Activated T-cell treated with anti-CD3 and anti-CD28 coated beads, Interleukin-2, amount 50 U/mL, for 72 hours (primary cell): Measurements from ENCODE around the gene MPPE1. TPM values are rescaled to one million over a fixed set of nuclear protein-coding genes. Genes with fewer than 3 reads are reported as not detected.
"Not testable (repeated sequence)": the region's sequence is repeated elsewhere in the genome, so short reads cannot be mapped to it uniquely, and the experiment has no call there.

Experiments used
- ATAC-seq, 2 donors: fragments of 150-1000 bp; cut with Tn5 transposase; replicated peaks in 1 of 2; 2 replicates each; pipeline ENCODE4 v1.10.0; 2021; ENCODE audit warnings: moderate library complexity in 2 of 2, mild to moderate bottlenecking in 1 of 2
- DNase-seq, 2 donors: peaks; one replicate each; pipeline ENCODE4 v3.0.0; 2021 to 2022; ENCODE audit warnings: mixed read lengths in 1 of 2
- H3K27ac Mint-ChIP-seq: one replicate; pipeline ENCODE4 v1.8.0; 2022; ENCODE audit warnings: mild to moderate bottlenecking, moderate library complexity, mixed read lengths
- H3K27me3 Mint-ChIP-seq: one replicate; pipeline ENCODE4 v1.8.0; 2022; ENCODE audit warnings: low read depth, mixed read lengths
- H3K36me3 Mint-ChIP-seq, 2 donors: one replicate each; pipeline ENCODE4 v1.8.0; 2022; ENCODE audit warnings: mixed read lengths in 2 of 2, mild to moderate bottlenecking in 1 of 2; ENCODE audit not compliant: insufficient read depth in 2 of 2
- H3K4me1 Mint-ChIP-seq: one replicate; pipeline ENCODE4 v1.8.0; 2022; ENCODE audit warnings: low read depth, mixed read lengths
- H3K4me3 Mint-ChIP-seq, 2 donors: one replicate each; pipeline ENCODE4 v1.8.0; 2022; ENCODE audit warnings: mild to moderate bottlenecking in 2 of 2, mixed read lengths in 2 of 2, moderate library complexity in 2 of 2
- H3K9me3 Mint-ChIP-seq, 2 donors: one replicate each; pipeline ENCODE4 v1.8.0; 2022; ENCODE audit warnings: mixed read lengths in 2 of 2
- total RNA-seq, 2 donors: library from RNA; stranded (reverse); gene quantifications; one replicate each; pipeline ENCODE4 v1.2.3, GENCODE V29; 2022

Gene MPPE1
- total RNA-seq, 2 donors from 2014 or later, result 43.5 to 61.2 TPM

DNA sequence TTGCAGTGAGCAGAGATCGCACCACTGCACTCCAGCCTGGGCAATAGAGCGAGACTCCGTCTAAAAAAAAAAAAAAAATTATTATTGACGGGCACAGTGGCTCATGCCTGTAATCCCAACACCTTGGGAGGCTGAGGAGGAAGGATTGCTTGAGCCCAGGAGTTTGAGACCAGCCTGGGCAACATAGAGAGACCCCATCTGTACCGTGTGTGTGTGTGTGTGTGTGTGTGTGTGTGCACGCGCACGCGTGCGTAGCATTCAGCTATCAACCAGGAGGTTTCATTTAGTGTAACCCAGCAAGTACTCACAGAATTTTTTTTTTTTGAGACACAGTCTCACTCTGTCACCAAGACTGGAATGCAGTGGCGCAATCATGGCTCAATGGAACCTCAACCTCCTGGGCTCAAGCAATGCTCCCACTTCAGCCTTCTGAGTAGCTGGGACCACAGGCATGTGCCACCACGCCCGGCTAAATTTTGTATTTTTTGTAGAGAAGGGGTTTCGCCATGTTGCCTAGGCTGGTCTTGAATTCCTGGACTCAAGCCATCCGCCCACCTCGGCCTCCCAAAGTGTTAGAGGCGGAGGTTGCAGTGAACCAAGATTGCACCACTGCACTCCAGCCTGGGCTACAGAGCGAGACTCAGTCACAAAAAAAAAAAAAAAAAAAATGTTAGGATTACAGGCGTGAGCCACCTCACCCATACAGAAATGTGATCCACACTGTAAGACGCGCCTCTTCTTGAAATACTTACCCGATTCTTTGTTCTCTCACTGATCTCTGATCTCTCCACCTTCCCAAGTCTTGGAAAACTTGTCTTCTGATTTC lies 37.9 kb upstream of the MPPE1 start:
- Mint-ChIP-seq H3K4me3 (peak overlapping the region; percentile 64 to 80), H3K4me1 (peaks cover 24% of the 10 kb centered on the region)
- not testable (repeated sequence) for H3K27me3 Mint-ChIP-seq, ATAC-seq, DNase-seq, H3K27ac Mint-ChIP-seq, H3K36me3 Mint-ChIP-seq, H3K9me3 Mint-ChIP-seq

DNA sequence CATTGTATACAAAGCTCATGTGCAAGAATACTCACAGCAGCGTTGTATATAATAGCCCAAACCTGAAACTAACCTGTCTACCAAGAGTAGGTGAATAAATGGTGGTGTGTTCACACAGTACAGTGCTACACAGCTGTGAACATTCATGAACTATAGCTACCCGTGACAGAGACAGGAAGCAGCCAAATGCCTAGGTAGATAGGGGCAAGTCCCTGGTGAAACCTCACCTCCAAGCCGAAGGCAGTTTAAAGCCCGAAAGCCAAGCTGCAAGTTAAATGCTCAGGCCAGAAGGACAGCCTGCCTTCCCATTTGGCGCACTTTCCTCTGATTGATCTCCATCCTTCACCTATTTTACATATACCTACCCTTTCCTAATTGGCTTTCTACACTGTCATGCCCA lies 36.7 kb upstream of the MPPE1 start:
- H3K9me3 Mint-ChIP-seq, result no peaks in the 10 kb centered on the region
- DNase-seq, result no peak
- H3K4me1 Mint-ChIP-seq, result peaks cover 24% of the 10 kb centered on the region
- H3K27me3 Mint-ChIP-seq, result no peaks in the 10 kb centered on the region
- H3K36me3 Mint-ChIP-seq, result no peaks in the 10 kb centered on the region
- ATAC-seq, result no peak
- H3K4me3 Mint-ChIP-seq, result no peak overlapping the region
- no peak overlapping the region for H3K27ac Mint-ChIP-seq

DNA sequence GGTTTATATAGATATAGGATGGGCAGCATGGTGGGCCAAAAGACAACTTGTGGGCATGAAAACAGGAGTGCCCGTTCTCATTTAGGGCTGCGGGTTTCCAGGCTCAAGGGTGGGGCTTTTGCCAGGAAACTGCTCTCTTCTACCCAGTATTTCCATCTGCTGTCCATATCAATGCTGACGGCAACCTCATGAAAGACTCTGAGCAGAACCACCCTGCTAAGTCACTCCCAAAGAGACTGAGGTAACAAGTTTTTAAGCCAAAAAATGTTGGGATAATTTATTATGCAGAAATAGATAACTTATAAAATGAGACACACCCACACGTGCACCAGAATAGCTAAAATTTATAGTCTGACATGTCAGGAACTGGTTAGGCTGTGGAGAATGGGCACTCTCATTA lies 36.1 kb upstream of the MPPE1 start:
- ATAC-seq (no peak), DNase-seq (no peak)
- Mint-ChIP-seq H3K27ac (no peak overlapping the region), H3K4me1 (peaks cover 24% of the 10 kb centered on the region), H3K9me3 (no peaks in the 10 kb centered on the region), H3K4me3 (no peak overlapping the region), H3K27me3 (no peaks in the 10 kb centered on the region), H3K36me3 (no peaks in the 10 kb centered on the region)

DNA sequence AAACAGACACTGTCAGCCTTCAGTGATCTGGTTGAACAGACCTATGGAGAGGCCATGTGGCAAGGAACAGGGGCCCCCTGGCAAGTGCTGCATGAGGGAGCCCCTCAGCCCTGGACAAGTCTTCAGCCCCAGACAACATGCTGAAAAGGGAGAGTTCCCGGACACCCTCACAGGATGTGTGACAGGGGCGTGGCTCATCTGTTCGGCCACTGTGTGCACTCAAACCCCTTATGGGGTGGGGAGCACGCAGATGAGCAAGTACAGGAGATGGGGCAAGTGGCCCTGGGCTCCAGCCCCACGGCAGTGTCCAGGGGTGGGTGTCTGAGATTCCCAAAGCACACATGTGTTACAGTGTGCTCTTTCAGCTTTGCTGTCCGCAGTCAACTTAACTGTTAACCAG lies 35.4 kb upstream of the MPPE1 start:
- Mint-ChIP-seq H3K9me3 (no peaks in the 10 kb centered on the region), H3K27me3 (no peaks in the 10 kb centered on the region), H3K36me3 (no peaks in the 10 kb centered on the region), H3K27ac (no peak overlapping the region), H3K4me1 (peaks cover 19% of the 10 kb centered on the region), H3K4me3 (no peak overlapping the region)
- no peak for ATAC-seq
- no peak for DNase-seq

DNA sequence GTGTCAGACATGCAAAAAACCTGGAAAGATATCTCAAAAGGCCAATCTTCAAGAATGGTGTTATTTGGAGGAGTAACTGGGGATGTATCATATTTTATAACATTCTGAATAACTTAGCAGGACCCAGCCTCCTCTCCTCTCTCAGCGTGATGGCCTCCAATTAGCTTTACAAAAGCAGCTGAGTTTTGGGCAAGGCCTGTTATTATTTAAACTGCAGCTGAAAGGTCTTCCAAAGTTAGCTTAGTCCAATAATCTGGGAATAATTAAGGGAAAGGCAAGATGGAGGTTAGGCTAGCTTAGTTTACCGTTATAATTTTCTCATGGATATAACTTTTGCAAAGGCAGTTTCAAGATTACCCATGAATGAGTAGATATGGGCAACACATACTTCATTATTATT lies 32.8 kb upstream of the MPPE1 start:
- Mint-ChIP-seq H3K27me3 (no peaks in the 10 kb centered on the region), H3K4me3 (no peak overlapping the region), H3K4me1 (no peaks in the 10 kb centered on the region), H3K36me3 (no peaks in the 10 kb centered on the region), H3K9me3 (no peaks in the 10 kb centered on the region), H3K27ac (no peak overlapping the region)
- DNase-seq (no peak), ATAC-seq (no peak)

DNA sequence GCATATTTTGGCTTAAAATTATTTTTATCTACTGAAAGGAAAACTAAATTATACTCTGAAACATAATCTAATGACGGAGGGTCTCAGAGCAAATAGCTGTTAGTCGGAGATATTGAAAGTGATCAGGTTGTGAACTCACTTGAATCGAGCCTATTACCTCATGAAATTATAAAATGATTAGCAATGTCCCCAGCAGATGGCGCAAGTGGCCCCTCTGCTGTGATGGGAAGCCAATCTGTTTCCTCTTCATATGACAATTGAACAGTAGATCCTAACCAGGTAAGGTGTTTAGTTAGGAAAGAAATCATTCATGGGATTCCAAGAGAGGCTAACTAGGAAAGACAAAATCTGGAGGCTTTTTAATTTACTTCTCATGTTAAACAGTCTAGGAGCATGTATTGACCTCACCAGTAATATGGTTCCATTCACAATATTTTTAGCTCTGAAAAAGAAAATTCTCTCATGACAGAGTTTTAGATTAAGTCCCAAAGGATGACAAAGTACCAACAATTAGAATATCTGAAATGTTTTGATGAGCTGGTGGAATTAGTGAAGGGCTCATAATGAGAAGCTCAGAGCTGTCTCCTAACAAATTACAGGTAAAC lies 29.9 kb upstream of the MPPE1 start:
- Mint-ChIP-seq H3K27ac (no peak overlapping the region), H3K9me3 (no peaks in the 10 kb centered on the region), H3K4me1 (no peaks in the 10 kb centered on the region), H3K27me3 (no peaks in the 10 kb centered on the region), H3K36me3 (no peaks in the 10 kb centered on the region), H3K4me3 (no peak overlapping the region)
- DNase-seq (peak; percentile 71 to 77), ATAC-seq (peak; percentile 51)

DNA sequence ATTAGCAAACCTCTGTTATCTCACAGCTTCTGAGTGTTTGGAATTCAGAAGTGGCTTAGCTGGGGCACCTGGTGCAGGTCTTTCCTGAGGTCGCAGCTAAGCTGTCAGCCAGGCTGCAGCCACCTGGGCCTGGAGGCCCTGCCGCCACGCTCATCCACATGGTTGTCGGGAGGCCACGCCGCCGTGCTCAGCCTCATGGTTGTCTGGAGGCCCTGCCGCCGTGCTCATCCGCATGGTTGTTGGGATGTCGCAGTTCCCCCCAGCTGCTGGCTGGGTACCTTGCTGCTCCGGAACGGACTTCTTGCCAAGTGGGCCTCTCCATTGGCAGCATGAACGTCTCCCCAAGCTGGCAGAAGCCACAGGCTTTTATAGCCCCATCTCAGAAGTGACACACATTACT lies 24.3 kb upstream of the MPPE1 start:
- DNase-seq (no peak), ATAC-seq (no peak)
- H3K4me3 Mint-ChIP-seq, result no peak overlapping the region
- no peaks in the 10 kb centered on the region for H3K36me3 Mint-ChIP-seq
- no peaks in the 10 kb centered on the region for H3K27me3 Mint-ChIP-seq
- H3K4me1 Mint-ChIP-seq, result no peaks in the 10 kb centered on the region
- no peaks in the 10 kb centered on the region for H3K9me3 Mint-ChIP-seq
- no peak overlapping the region for H3K27ac Mint-ChIP-seq

DNA sequence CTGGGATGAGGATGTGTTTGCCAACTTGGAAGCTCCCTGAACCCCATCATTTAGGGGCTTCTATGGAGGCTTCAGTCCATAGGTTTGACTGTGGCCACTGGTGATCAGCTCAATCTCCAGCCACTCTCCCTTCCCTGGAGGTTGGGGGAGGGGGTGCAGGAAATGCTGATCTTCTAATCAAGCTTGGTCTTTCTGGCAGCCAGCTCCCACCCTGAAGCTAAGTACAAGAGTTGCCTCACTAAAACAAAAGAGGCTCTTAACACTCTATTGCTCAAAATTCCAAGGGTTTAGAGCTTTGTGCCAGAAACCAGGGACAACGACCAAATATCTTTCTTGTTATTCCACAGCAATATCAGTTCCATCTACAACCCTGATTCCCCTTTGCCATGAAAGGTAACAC lies 19.4 kb upstream of the MPPE1 start:
- Mint-ChIP-seq H3K4me1 (peaks cover 2% of the 10 kb centered on the region), H3K27ac (no peak overlapping the region), H3K27me3 (no peaks in the 10 kb centered on the region), H3K4me3 (no peak overlapping the region), H3K9me3 (no peaks in the 10 kb centered on the region), H3K36me3 (no peaks in the 10 kb centered on the region)
- no peak for ATAC-seq
- no peak for DNase-seq

DNA sequence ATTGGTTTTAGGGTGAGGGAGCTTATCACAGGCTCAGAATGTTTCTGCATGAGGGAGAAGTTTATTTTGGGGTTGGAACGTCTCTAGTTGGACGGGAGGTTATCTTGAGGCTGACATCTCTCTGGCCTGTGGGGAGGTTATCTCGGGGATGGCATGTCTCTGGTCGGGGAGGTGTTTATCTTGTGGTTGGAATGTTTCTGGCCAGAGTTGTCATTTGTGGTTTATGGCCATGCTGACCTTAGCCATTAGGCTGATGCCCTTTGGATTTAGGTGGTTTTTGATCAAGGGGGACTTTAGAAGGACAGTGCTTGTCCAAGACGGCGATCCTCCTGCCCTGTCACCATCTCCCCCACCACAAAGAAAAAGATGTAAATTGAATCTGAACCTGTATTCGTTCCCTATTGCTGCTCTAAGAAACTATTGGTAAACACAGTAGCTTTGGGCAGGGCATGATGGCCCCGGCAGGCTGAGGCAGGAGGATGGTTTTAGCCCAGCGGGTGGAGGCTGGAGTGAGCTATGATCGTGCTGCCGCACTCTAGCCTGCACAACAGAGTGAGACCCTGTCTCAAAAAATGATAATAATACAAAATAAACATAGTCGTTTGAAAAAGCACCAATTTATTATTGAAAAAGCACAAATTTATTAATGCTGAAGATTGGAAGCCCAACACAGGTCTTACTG lies 17.8 kb upstream of the MPPE1 start:
- peaks cover 17% of the 10 kb centered on the region for H3K4me1 Mint-ChIP-seq
- DNase-seq (no peak), ATAC-seq (no peak)
- H3K27me3 Mint-ChIP-seq, result no peaks in the 10 kb centered on the region
- H3K27ac Mint-ChIP-seq, result no peak overlapping the region
- H3K9me3 Mint-ChIP-seq, result no peaks in the 10 kb centered on the region
- no peaks in the 10 kb centered on the region for H3K36me3 Mint-ChIP-seq
- no peak overlapping the region for H3K4me3 Mint-ChIP-seq

DNA sequence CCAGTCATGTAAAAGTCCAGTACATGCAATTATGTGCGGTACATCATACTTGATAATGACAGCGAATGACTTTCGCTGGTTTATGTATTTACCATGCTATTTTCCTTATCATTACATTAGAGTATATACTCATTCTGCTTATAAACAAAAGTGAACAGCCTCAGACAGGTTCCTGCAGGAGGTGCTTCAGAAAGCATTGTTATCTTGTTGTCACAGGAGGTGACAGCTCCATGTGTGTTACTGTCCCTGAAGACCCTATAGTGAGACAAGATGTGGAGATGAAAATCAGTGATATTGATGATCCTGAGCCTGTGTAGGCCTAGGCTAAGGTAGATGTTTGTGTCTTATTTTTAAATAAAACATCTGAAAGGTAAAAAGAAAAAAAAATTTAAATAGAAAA lies 15.3 kb upstream of the MPPE1 start:
- Mint-ChIP-seq H3K4me3 (no peak overlapping the region), H3K4me1 (peaks cover 17% of the 10 kb centered on the region), H3K36me3 (no peaks in the 10 kb centered on the region), H3K27me3 (no peaks in the 10 kb centered on the region), H3K9me3 (no peaks in the 10 kb centered on the region), H3K27ac (no peak overlapping the region)
- ATAC-seq, result no peak
- no peak for DNase-seq

DNA sequence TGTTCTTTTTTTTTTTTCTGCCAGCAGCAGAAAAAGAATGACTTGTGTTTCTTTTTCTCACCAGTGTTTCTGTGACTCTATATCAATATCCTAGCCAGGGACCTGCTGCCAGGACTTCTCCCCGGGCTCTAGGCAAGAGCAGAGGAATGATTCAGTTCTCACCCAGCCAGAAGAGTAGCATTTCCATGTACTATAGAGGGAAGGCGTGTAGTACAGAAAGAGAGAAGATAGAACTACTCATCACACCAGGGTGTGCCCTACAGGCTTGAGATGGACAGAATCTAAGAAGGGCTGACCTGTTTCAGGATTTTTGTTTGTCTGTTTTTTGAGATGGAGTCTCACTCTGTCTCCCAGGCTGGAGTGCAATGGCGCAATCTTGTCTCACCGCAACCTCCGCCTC lies 11.4 kb upstream of the MPPE1 start:
- H3K9me3 Mint-ChIP-seq, H3K4me3 Mint-ChIP-seq, H3K36me3 Mint-ChIP-seq, ATAC-seq, H3K27me3 Mint-ChIP-seq, DNase-seq, H3K27ac Mint-ChIP-seq: not testable (repeated sequence)
- H3K4me1 Mint-ChIP-seq, result peaks cover 17% of the 10 kb centered on the region

DNA sequence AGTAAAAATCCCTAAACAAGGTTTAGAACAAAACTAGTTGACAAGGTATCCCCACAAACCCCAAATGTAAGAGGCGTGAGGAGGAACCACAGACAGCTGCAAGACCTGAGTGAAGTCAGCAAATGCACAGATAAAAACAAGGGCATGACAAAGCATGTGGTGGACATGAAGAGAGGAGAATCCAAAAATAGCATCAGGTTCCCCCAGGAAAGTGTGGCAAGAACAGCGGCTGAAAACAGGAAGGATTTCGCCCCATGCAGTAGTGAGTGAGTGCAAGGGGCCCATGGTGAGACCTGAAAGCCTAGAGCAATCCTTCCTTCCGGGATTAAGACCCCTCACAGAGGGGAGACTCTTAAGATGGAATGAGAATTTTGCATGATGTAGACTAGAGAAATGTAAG lies 8.8 kb upstream of the MPPE1 start:
- not testable (repeated sequence) for H3K4me1 Mint-ChIP-seq, H3K9me3 Mint-ChIP-seq, H3K27ac Mint-ChIP-seq, ATAC-seq, H3K36me3 Mint-ChIP-seq, H3K27me3 Mint-ChIP-seq, H3K4me3 Mint-ChIP-seq, DNase-seq

DNA sequence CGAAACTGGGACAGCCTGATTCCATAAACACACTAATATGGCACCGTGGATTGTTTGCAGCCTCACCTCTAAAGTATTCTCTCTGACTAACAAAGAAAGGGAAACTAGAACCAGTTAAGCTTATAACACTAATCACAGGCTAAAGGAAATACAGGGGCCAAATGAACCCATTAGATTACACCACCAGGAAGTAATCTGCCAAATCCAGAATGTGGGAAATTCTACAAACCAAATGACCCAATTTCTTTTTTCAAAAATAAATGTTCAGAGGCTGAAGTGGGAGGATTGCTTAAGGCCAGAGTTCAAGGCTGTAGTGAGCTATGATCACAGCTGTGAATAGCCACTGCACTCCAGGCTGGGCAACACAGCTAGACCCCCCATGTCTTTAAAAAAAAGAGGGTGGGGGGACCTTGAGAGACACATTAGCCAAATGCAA lies 1.5 kb upstream of the MPPE1 start:
- DNase-seq (no peak), ATAC-seq (no peak)
- Mint-ChIP-seq H3K4me3 (peak overlapping the region; percentile 91 to 95), H3K36me3 (peaks cover 0 to 2% of the 10 kb centered on the region in 2 donors), H3K4me1 (peaks cover 24% of the 10 kb centered on the region), H3K27ac (peak overlapping the region; percentile 94), H3K27me3 (no peaks in the 10 kb centered on the region), H3K9me3 (no peaks in the 10 kb centered on the region)
